Eye (tissue), 1 donor: ENCODE results near the gene LCN10.

Source experiments
- DNase-seq: peaks from one replicate; pipeline ENCODE4 v3.0.0-alpha.2; 2015

The LCN10 gene

GRCh38 chr9:136734837-136735496 lies 7.8 kb downstream of the LCN10 start:
- no peak for DNase-seq

- DNase-seq, result no peak
These were observed 9.1 kb downstream of the LCN10 start for GRCh38 chr9:136733611-136734010.

- DNase-seq, result no peak
These were observed 10.1 kb downstream of the LCN10 start for GRCh38 chr9:136732444-136733178.

GRCh38 chr9:136729926-136730325 lies 12.8 kb downstream of the LCN10 start:
- DNase-seq, result no peak

- no peak for DNase-seq
These were observed 13.6 kb downstream of the LCN10 start for GRCh38 chr9:136729144-136729543.

GRCh38 chr9:136728548-136729123 lies 14.1 kb downstream of the LCN10 start:
- DNase-seq, result no peak

GRCh38 chr9:136728080-136728547 lies 14.6 kb downstream of the LCN10 start:
- DNase-seq, result peak; percentile 93

GRCh38 chr9:136726631-136727191 lies 16.0 kb downstream of the LCN10 start:
- DNase-seq, result peak; percentile 48

- DNase-seq, result no peak
These were observed 16.6 kb downstream of the LCN10 start for GRCh38 chr9:136726118-136726517.

GRCh38 chr9:136725612-136726011 lies 17.1 kb downstream of the LCN10 start:
- no peak for DNase-seq

GRCh38 chr9:136724772-136725171 lies 18.0 kb downstream of the LCN10 start:
- no peak for DNase-seq

- DNase-seq, result no peak
These were observed 18.8 kb downstream of the LCN10 start for GRCh38 chr9:136723989-136724388.

- DNase-seq, result no peak
These were observed 19.3 kb downstream of the LCN10 start for GRCh38 chr9:136723362-136723976.

GRCh38 chr9:136722969-136723356 lies 19.8 kb downstream of the LCN10 start:
- no peak for DNase-seq

GRCh38 chr9:136722093-136722968 lies 20.4 kb downstream of the LCN10 start:
- no peak for DNase-seq

GRCh38 chr9:136721339-136722092 lies 21.2 kb downstream of the LCN10 start:
- no peak for DNase-seq

- DNase-seq, result no peak
These were observed 21.8 kb downstream of the LCN10 start for GRCh38 chr9:136720898-136721338.

- DNase-seq, result peak; percentile 85
These were observed 22.4 kb downstream of the LCN10 start for GRCh38 chr9:136720251-136720897.

- no peak for DNase-seq
These were observed 23.4 kb downstream of the LCN10 start for GRCh38 chr9:136719195-136719880.
